Epithelial cell of esophagus (primary cell): ENCODE data around the gene SHROOM1.

Experiments
- DNase-seq: peaks from one replicate; pipeline ENCODE4 v3.0.0; 2010; ENCODE audit warnings: low read depth
- H3K4me3 ChIP-seq: 2 replicates; pipeline ENCODE4 v1.5.1; 2011; ENCODE audit warnings: mild to moderate bottlenecking, low read length, control low read depth
- CTCF ChIP-seq: IDR thresholded peaks from 2 replicates; pipeline ENCODE4 v1.5.1; 2011; ENCODE audit warnings: low read depth, mild to moderate bottlenecking, low read length, control low read depth, inconsistent platforms; ENCODE audit not compliant: insufficient read depth; ENCODE audit errors: missing control alignments

Gene SHROOM1

GRCh38 chr5:132825033-132825833 is 5.2 kb downstream of the SHROOM1 start:
- H3K4me3 ChIP-seq = no peak overlapping the region
- no peak for DNase-seq
- TF ChIP-seq CTCF = no peak

- no peak for TF ChIP-seq CTCF
- DNase-seq = no peak
These were observed 6.0 kb downstream of the SHROOM1 start for GRCh38 chr5:132824426-132824825.

DNA sequence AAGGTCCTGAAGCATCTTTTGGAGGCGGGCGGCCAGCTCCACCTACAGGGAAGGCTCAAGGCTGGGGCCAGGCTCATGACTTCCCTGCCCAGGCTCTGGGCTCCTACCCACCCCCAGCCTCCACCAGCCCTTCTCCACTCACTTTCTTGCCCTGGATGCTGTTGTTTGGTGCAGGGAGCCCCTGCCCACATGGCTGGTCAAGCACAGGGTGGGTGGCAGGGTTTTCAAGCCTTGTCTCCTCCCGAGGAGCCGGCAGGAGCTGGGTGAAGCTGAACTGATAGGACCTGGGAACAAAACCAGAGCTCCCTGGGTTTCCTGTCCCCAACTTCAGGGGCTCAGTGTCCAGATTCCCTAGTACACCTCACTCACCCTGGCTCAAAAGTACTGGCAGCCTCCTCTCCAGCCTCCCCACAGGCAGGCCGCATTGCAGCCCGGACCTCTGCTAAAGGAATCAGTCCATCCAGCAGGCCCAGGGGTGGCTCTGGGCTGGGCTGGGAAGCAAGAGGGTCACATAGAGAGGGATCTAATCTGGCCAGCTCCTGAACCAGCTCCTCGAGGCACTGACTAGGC is 6.9 kb downstream of the SHROOM1 start:
- peak; percentile 33 for DNase-seq
- H3K4me3 ChIP-seq = no peak overlapping the region
- TF ChIP-seq CTCF = no peak

More at GRCh38 chr5:132824426-132824825, 6.0 kb downstream of the SHROOM1 start:
- H3K4me3 ChIP-seq = no peak overlapping the region

DNA sequence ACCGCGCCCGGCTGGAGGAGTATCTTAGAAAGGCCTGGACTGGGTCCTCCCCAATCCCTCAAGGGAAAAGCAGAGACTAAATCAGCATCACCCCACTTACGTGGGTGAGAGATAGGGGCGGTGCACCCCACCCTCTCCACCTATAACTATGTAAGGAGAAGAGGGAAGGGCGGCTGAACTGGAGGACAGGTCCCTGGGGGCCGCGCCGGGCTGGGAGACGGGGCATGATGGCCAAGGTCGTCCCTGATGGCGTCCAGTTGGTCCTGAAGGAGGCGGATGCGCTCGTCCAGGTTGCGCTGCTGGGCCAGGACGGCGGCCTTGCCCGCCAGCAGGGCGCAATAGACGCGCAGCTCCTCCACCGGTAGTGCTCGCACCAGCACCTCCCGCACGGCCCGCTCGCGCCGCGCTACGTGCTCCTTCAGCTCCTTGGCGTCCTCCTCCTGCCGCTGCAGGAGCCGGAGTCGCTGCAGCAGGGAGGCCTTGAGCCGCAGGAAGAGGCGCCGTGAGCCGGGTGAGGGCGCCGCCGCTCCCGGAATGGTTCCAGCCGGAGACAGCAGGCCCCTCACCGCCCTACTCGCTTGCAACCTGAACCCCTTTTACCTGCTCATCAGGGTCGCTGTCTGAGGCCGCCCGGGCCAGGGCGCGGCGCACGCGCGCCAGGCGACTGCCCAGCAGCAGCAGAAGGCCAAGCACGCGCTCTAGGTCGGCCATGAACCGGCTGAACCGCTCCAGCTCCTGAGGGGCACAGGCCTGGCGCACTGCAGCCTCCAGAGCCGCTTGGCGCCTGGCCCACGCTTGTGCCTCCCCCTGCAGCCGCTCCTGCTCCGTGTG is 7.6 kb downstream of the SHROOM1 start:
- H3K4me3 ChIP-seq = peak overlapping the region; percentile 14
- TF ChIP-seq CTCF = no peak
- DNase-seq = peak; percentile 50

- no peak for TF ChIP-seq CTCF
- H3K4me3 ChIP-seq = no peak overlapping the region
- no peak for DNase-seq
These were observed 8.7 kb downstream of the SHROOM1 start for GRCh38 chr5:132821791-132822190.

DNA sequence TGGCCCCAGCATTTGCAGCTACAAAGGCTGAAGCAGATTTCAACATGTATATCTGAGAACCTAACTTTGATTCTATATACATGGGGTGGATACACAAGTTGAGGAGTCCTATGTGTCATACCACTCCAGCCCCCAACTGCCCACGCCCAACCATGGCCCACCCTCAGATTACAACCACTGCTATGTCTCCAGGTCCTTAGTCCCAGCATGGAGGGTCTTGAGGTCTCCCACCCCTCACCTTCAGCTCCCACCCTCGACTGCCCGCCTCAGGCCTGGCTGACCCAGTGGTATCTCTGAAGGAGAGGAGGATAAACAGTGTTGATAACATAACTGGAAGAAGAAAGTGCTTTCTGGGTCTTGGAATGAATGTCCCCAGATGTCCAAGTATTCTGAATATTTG is 9.1 kb downstream of the SHROOM1 start:
- DNase-seq = no peak
- no peak overlapping the region for H3K4me3 ChIP-seq
- TF ChIP-seq CTCF = no peak
